Activated CD8-positive, alpha-beta T cell treated with anti-CD3 and anti-CD28 coated beads, Interleukin-2, amount 10 ng/mL, durations not matched to agents 7 days and 5 days (primary cell): ENCODE measurements around the gene LUC7L3. TPM values are rescaled to one million over a fixed set of nuclear protein-coding genes. Genes with fewer than 3 reads are reported as not detected.

ENCODE experiments used
- ATAC-seq: fragments of 150-1000 bp; cut with Tn5 transposase; one replicate; pipeline ENCODE4 v1.10.0; 2021; ENCODE audit warnings: moderate library complexity
- CTCF ChIA-PET: fragments of 350-600 bp; sonication (Branson Sonifier 250); formaldehyde crosslinking; loops from one replicate; lab custom pipeline; 2021; ENCODE audit warnings: antibody characterized with exemption; lab: Charles Lee
- POLR2A ChIA-PET: fragments of 350-600 bp; sonication (Branson Sonifier 250); formaldehyde crosslinking; loops from one replicate; lab custom pipeline; 2021; ENCODE audit warnings: antibody characterized with exemption; lab: Charles Lee
- DNase-seq: peaks from one replicate; pipeline ENCODE4 v3.0.0-alpha.2; 2020
- H3K27ac Mint-ChIP-seq: one replicate; pipeline ENCODE4 v1.8.0; 2021; ENCODE audit warnings: mild to moderate bottlenecking, mixed read lengths
- H3K27me3 Mint-ChIP-seq: one replicate; pipeline ENCODE4 v1.8.0; 2021; ENCODE audit warnings: low read depth, mixed read lengths
- H3K36me3 Mint-ChIP-seq: one replicate; pipeline ENCODE4 v1.8.0; 2021; ENCODE audit warnings: low read depth, mixed read lengths
- H3K4me1 Mint-ChIP-seq: one replicate; pipeline ENCODE4 v1.8.0; 2021; ENCODE audit warnings: low read depth, mixed read lengths
- H3K4me3 Mint-ChIP-seq: one replicate; pipeline ENCODE4 v1.8.0; 2021; ENCODE audit warnings: mild to moderate bottlenecking, mixed read lengths
- H3K9me3 Mint-ChIP-seq: one replicate; pipeline ENCODE4 v1.8.0; 2022; ENCODE audit warnings: mixed read lengths; ENCODE audit not compliant: insufficient read depth
- total RNA-seq, 2 experiments: library from RNA; stranded (reverse); gene quantifications; one replicate each; pipeline ENCODE4 v1.2.3, GENCODE V29; 2021

Gene LUC7L3
- total RNA-seq, 2 experiments from 2014 or later: 112 to 116 TPM

GRCh38 chr17:50688245-50688644 is 31.2 kb upstream of the LUC7L3 start:
- no peaks in the 10 kb centered on the region for H3K27me3 Mint-ChIP-seq
- H3K27ac Mint-ChIP-seq: no peak overlapping the region
- DNase-seq (no peak), ATAC-seq (no peak)
- ChIA-PET CTCF (interaction anchor here (1.0 kb wide), 1 partner anchor 9 kb away, joined by 3 read pairs; no protein-coding TSS in a partner anchor), POLR2A (no interaction called here)
- peaks cover 5% of the 10 kb centered on the region for H3K36me3 Mint-ChIP-seq
- H3K4me3 Mint-ChIP-seq: no peak overlapping the region
- H3K9me3 Mint-ChIP-seq: no peaks in the 10 kb centered on the region
- no peaks in the 10 kb centered on the region for H3K4me1 Mint-ChIP-seq

- ChIA-PET POLR2A (no interaction called here), CTCF (no interaction called here)
- no peak for ATAC-seq
- Mint-ChIP-seq H3K27ac (no peak overlapping the region), H3K36me3 (peaks cover 9% of the 10 kb centered on the region), H3K4me1 (no peaks in the 10 kb centered on the region), H3K9me3 (no peaks in the 10 kb centered on the region), H3K27me3 (no peaks in the 10 kb centered on the region), H3K4me3 (no peak overlapping the region)
- DNase-seq: no peak
These were observed 30.2 kb upstream of the LUC7L3 start for GRCh38 chr17:50689251-50689650.

- no peaks in the 10 kb centered on the region for H3K9me3 Mint-ChIP-seq
- ChIA-PET CTCF (no interaction called here), POLR2A (no interaction called here)
- H3K36me3 Mint-ChIP-seq: peaks cover 12% of the 10 kb centered on the region
- DNase-seq: no peak
- H3K27ac Mint-ChIP-seq: no peak overlapping the region
- no peaks in the 10 kb centered on the region for H3K4me1 Mint-ChIP-seq
- no peaks in the 10 kb centered on the region for H3K27me3 Mint-ChIP-seq
- H3K4me3 Mint-ChIP-seq: no peak overlapping the region
- ATAC-seq: no peak
These were observed 29.2 kb upstream of the LUC7L3 start for GRCh38 chr17:50689956-50690886.

GRCh38 chr17:50690887-50691549 is 28.4 kb upstream of the LUC7L3 start:
- no peak for DNase-seq
- H3K27ac Mint-ChIP-seq: no peak overlapping the region
- no peaks in the 10 kb centered on the region for H3K4me1 Mint-ChIP-seq

GRCh38 chr17:50691550-50692447 is 27.6 kb upstream of the LUC7L3 start:
- ChIA-PET CTCF (interaction anchor here (1.3 to 2.8 kb wide), 2 partner anchors 61 to 66 kb away, joined by 3 to 9 read pairs; no protein-coding TSS in a partner anchor), POLR2A (no interaction called here)
- Mint-ChIP-seq H3K27me3 (no peaks in the 10 kb centered on the region), H3K36me3 (peaks cover 25% of the 10 kb centered on the region), H3K27ac (no peak overlapping the region), H3K4me3 (no peak overlapping the region), H3K4me1 (no peaks in the 10 kb centered on the region), H3K9me3 (no peaks in the 10 kb centered on the region)
- ATAC-seq (no peak), DNase-seq (no peak)

More at GRCh38 chr17:50690887-50691549, 28.4 kb upstream of the LUC7L3 start:
- no peak for ATAC-seq
- POLR2A ChIA-PET: no interaction called here
- Mint-ChIP-seq H3K27me3 (no peaks in the 10 kb centered on the region), H3K36me3 (peaks cover 19% of the 10 kb centered on the region), H3K9me3 (no peaks in the 10 kb centered on the region), H3K4me3 (no peak overlapping the region)
- CTCF ChIA-PET: interaction anchor here (2.8 kb wide), 1 partner anchor 60 kb away, joined by 9 read pairs; no protein-coding TSS in a partner anchor

GRCh38 chr17:50692448-50693035 is 26.9 kb upstream of the LUC7L3 start:
- DNase-seq (no peak), ATAC-seq (no peak)
- H3K9me3 Mint-ChIP-seq: no peaks in the 10 kb centered on the region
- no peak overlapping the region for H3K27ac Mint-ChIP-seq
- H3K27me3 Mint-ChIP-seq: no peaks in the 10 kb centered on the region
- H3K4me3 Mint-ChIP-seq: no peak overlapping the region
- CTCF ChIA-PET: interaction anchor here (1.3 to 2.8 kb wide), 2 partner anchors 62 to 66 kb away, joined by 3 to 9 read pairs; no protein-coding TSS in a partner anchor
- peaks cover 5% of the 10 kb centered on the region for H3K4me1 Mint-ChIP-seq
- peaks cover 32% of the 10 kb centered on the region for H3K36me3 Mint-ChIP-seq
- POLR2A ChIA-PET: no interaction called here

- POLR2A ChIA-PET: no interaction called here
- ATAC-seq (no peak), DNase-seq (no peak)
- peaks cover 11% of the 10 kb centered on the region for H3K4me1 Mint-ChIP-seq
- no peaks in the 10 kb centered on the region for H3K27me3 Mint-ChIP-seq
- H3K9me3 Mint-ChIP-seq: no peaks in the 10 kb centered on the region
- H3K4me3 Mint-ChIP-seq: no peak overlapping the region
- H3K36me3 Mint-ChIP-seq: peaks cover 34% of the 10 kb centered on the region
- CTCF ChIA-PET: interaction anchor here (1.3 to 2.8 kb wide), 2 partner anchors 63 to 67 kb away, joined by 3 to 9 read pairs; no protein-coding TSS in a partner anchor
- no peak overlapping the region for H3K27ac Mint-ChIP-seq
These were observed 26.2 kb upstream of the LUC7L3 start for GRCh38 chr17:50693036-50693682.

GRCh38 chr17:50696365-50696879 is 23.0 kb upstream of the LUC7L3 start:
- Mint-ChIP-seq H3K27ac (peak overlapping the region; percentile 3), H3K4me3 (no peak overlapping the region), H3K27me3 (no peaks in the 10 kb centered on the region), H3K9me3 (no peaks in the 10 kb centered on the region), H3K36me3 (peaks cover 53% of the 10 kb centered on the region), H3K4me1 (peaks cover 20% of the 10 kb centered on the region)
- no peak for DNase-seq
- no peak for ATAC-seq
- POLR2A ChIA-PET: interaction anchor here (0.9 kb wide), 1 partner anchor 22 kb away, joined by 3 read pairs; the partner anchor contains the start of gene LUC7L3
- CTCF ChIA-PET: interaction anchor here (1.2 to 2.1 kb wide), 5 partner anchors 8 to 66 kb away, joined by 4 to 7 read pairs (median 5); partner anchors contain the start of gene ANKRD40

GRCh38 chr17:50697062-50697461 is 22.3 kb upstream of the LUC7L3 start:
- H3K4me3 Mint-ChIP-seq: no peak overlapping the region
- peaks cover 26% of the 10 kb centered on the region for H3K4me1 Mint-ChIP-seq
- ChIA-PET POLR2A (interaction anchor here (0.9 kb wide), 1 partner anchor 22 kb away, joined by 3 read pairs; the partner anchor contains the start of gene LUC7L3), CTCF (interaction anchor here (0.9 to 2.1 kb wide), 5 partner anchors 9 to 71 kb away, joined by 3 to 7 read pairs (median 4); partner anchors contain the start of gene ANKRD40)
- H3K27me3 Mint-ChIP-seq: no peaks in the 10 kb centered on the region
- no peaks in the 10 kb centered on the region for H3K9me3 Mint-ChIP-seq
- peak overlapping the region; percentile 74 for H3K27ac Mint-ChIP-seq
- DNase-seq (no peak), ATAC-seq (no peak)
- peaks cover 53% of the 10 kb centered on the region for H3K36me3 Mint-ChIP-seq

GRCh38 chr17:50697663-50698272 is 21.6 kb upstream of the LUC7L3 start:
- CTCF ChIA-PET: interaction anchor here (0.9 to 2.1 kb wide), 5 partner anchors 9 to 72 kb away, joined by 3 to 7 read pairs (median 4); partner anchors contain the start of gene ANKRD40
- ATAC-seq: no peak
- no peaks in the 10 kb centered on the region for H3K9me3 Mint-ChIP-seq

More at GRCh38 chr17:50697663-50698272, 21.6 kb upstream of the LUC7L3 start:
- POLR2A ChIA-PET: no interaction called here
- no peaks in the 10 kb centered on the region for H3K27me3 Mint-ChIP-seq
- H3K4me3 Mint-ChIP-seq: no peak overlapping the region
- DNase-seq: peak; percentile 32
- H3K27ac Mint-ChIP-seq: peak overlapping the region; percentile 75
- peaks cover 30% of the 10 kb centered on the region for H3K4me1 Mint-ChIP-seq
- peaks cover 54% of the 10 kb centered on the region for H3K36me3 Mint-ChIP-seq
